HG03135 (cell line): Measurements from ENCODE around the gene EPHX1.
A peak's percentile ranks its signal among the peaks of the same experiment; 100 is the strongest.
"Not testable (repeated sequence)": the region's sequence is repeated elsewhere in the genome, so short reads cannot be mapped to it uniquely, and the experiment has no call there.

Source experiments
- ATAC-seq: cut with Tn5 transposase; IDR thresholded peaks from one replicate; pipeline ENCODE4 v1.9.1; 2021; ENCODE audit warnings: mild to moderate bottlenecking, moderate library complexity; ENCODE audit not compliant: unreplicated experiment

Gene EPHX1

GRCh38 chr1:225880222-225880588 is 70.3 kb downstream of the EPHX1 start:
- no peak for ATAC-seq

GRCh38 chr1:225880636-225881035 is 70.7 kb downstream of the EPHX1 start:
- no peak for ATAC-seq

GRCh38 chr1:225881081-225881958 is 71.4 kb downstream of the EPHX1 start:
- peak; percentile 6 for ATAC-seq

GRCh38 chr1:225881959-225882693 is 72.2 kb downstream of the EPHX1 start, which contains the start of gene TMEM63A:
TMEM63A (minus strand) TSS chr1:225882380; CDS start chr1:225877580, 4,800 bp downstream.
- ATAC-seq = peak; percentile 71

- peak; percentile 27 for ATAC-seq
Observed at GRCh38 chr1:225882694-225883615, 73.0 kb downstream of the EPHX1 start.

- ATAC-seq = no peak
Observed at GRCh38 chr1:225883616-225884265, 73.8 kb downstream of the EPHX1 start.

- no peak for ATAC-seq
Observed at GRCh38 chr1:225885336-225885735, 75.4 kb downstream of the EPHX1 start.

GRCh38 chr1:225886159-225887029 is 76.5 kb downstream of the EPHX1 start:
- no peak for ATAC-seq

GRCh38 chr1:225887030-225887314 is 77.0 kb downstream of the EPHX1 start:
- no peak for ATAC-seq

GRCh38 chr1:225887554-225888288 is 77.8 kb downstream of the EPHX1 start:
- not testable (repeated sequence) for ATAC-seq

- no peak for ATAC-seq
Observed at GRCh38 chr1:225888289-225888897, 78.5 kb downstream of the EPHX1 start.

- no peak for ATAC-seq
Observed at GRCh38 chr1:225888898-225889601, 79.1 kb downstream of the EPHX1 start, which contains the start of gene LEFTY1. LEFTY1 (minus strand) TSS chr1:225889146; CDS start chr1:225889066, 80 bp downstream.

GRCh38 chr1:225889743-225890142 is 79.8 kb downstream of the EPHX1 start:
- no peak for ATAC-seq

- no peak for ATAC-seq
Observed at GRCh38 chr1:225890346-225891228, 80.7 kb downstream of the EPHX1 start.

GRCh38 chr1:225891229-225891972 is 81.5 kb downstream of the EPHX1 start:
- ATAC-seq = no peak

GRCh38 chr1:225892307-225892706 is 82.4 kb downstream of the EPHX1 start:
- no peak for ATAC-seq
